ENCODE measurements around the gene SKIC2. TPM values are rescaled to one million over a fixed set of nuclear protein-coding genes. Genes with fewer than 3 reads are reported as not detected.
"Not testable (repeated sequence)": the region's sequence is repeated elsewhere in the genome, so short reads cannot be mapped to it uniquely, and the experiment has no call there.

SKIC2 gene
- total and polyA plus RNA-seq, 11 donors: 24.5 to 51.8 (median 35.1) TPM

DNA sequence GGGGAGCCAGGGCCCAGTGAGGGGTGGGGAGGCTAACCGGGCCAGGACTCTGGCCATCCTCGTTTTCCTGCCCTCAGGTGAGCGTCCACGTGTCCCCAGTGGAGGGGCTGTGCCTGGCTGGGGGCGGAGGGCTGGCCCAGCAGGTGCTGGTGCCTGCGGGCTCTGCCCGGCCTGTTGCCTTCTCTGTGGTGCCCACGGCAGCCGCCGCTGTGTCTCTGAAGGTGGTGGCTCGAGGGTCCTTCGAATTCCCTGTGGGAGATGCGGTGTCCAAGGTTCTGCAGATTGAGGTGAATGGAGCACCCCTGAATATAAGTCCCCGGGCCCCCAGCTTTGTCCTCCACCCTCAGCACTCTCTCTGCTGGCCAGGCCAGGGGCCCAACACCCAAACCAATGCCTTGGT lies 35.4 kb downstream of the SKIC2 start:
- H3K27ac ChIP-seq; H3K4me1 ChIP-seq; DNase-seq; intact Hi-C loops (cut with DNase I); H3K4me3 ChIP-seq; H3K36me3 ChIP-seq; ATAC-seq; H3K27me3 ChIP-seq; H3K9me3 ChIP-seq: not testable (repeated sequence)
- 94 to 97% methylated on average over 9 to 10 of the region's 14 CpGs; no CpG with 5 or more reads in 2 of the 4 donors for WGBS, 4 donors

DNA sequence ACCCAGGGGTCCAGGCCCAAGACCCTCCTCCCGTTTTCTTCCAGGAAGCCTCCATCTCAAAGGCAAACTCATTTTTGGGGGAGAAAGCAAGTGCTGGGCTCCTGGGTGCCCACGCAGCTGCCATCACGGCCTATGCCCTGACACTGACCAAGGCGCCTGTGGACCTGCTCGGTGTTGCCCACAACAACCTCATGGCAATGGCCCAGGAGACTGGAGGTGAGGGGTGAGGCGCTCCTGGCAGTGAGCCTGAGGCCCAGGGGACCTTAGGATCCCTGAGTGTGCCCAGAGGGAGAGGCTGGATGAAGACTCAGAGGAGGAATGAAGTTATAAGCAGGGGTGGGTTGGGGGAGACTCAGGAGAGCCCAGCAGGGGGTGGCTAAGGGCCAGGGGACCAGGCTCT lies 37.4 kb downstream of the SKIC2 start:
- H3K27ac ChIP-seq; H3K36me3 ChIP-seq; H3K4me1 ChIP-seq; ATAC-seq; intact Hi-C loops (cut with DNase I); H3K4me3 ChIP-seq; H3K9me3 ChIP-seq; H3K27me3 ChIP-seq: not testable (repeated sequence)
- peak in 1 of 5 donors; percentile 2 for DNase-seq
- 87 to 96% (median 94%) methylated on average over 5 to 6 of the region's 6 CpGs for WGBS, 4 donors

DNA sequence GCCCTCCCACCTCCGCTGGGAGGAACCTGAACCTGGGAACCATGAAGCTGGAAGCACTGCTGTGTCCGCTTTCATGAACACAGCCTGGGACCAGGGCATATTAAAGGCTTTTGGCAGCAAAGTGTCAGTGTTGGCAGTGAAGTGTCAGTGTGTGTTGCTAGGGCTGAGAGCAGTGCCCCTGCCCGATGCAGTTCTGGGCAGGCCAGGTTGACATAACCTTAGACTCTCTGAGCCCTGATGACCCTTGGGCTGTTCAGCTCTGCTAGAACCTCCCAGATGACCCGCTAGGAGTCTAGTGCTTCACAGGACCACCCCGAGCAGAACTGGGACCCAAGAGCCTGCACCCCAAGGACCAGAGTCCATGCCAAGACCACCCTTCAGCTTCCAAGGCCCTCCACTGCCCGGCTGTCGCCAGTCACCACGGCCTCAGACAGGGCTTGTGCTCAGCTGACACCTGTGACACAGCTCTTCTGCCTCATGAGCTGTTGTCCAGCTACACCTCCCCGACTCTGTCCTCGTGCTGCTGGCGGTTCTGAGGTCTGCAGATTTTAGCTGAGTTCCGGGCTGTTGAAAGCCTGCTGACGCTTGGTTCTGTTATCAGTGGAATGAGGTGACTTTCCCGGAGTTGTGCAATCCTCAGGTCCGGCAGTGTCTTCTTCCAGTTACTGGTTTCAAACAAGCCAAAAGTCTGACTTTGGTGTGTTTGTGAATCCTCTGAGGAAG lies 43.7 kb downstream of the SKIC2 start:
- H3K27me3 ChIP-seq; H3K36me3 ChIP-seq; H3K4me1 ChIP-seq; H3K4me3 ChIP-seq; DNase-seq; H3K27ac ChIP-seq; H3K9me3 ChIP-seq; intact Hi-C loops (cut with DNase I): not testable (repeated sequence)
- ATAC-seq: peak in 3 of 4 donors; percentile 52 to 60 (median 55)
- WGBS, 4 donors: no CpG with 5 or more reads among the region's 15 CpGs

DNA sequence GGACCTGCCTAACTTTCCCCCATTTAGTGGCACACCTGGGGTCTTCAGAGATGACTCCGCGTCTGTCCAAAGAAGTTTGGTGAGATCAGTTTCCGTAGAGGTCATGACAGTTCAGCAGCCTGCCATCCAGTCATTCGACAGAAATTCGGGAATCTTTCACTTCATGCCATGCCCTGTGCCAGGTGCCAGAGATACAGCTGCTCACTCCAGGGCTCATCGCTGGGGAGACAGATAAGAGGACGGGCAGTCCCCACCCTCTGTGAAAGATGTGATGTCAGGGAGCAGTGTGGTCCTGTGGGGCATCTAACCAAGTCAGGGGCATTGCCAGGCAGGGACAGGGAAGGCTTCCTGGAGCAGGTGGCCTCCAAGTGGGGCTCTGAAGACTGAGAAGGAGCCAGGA lies 44.3 kb downstream of the SKIC2 start:
- H3K27ac ChIP-seq; H3K36me3 ChIP-seq; H3K4me1 ChIP-seq; H3K9me3 ChIP-seq; H3K4me3 ChIP-seq; intact Hi-C loops (cut with DNase I); DNase-seq; H3K27me3 ChIP-seq: not testable (repeated sequence)
- ATAC-seq: peak in 2 of 4 donors; percentile 2 to 5
- no CpG with 5 or more reads among the region's 7 CpGs for WGBS, 4 donors

GRCh38 chr6:32004393-32004792 lies 45.4 kb downstream of the SKIC2 start:
- H3K9me3 ChIP-seq; ATAC-seq; H3K27me3 ChIP-seq; H3K4me3 ChIP-seq; H3K27ac ChIP-seq; H3K36me3 ChIP-seq; intact Hi-C loops (cut with DNase I); DNase-seq; H3K4me1 ChIP-seq: not testable (repeated sequence)
- WGBS, 4 donors: 73 to 92% (median 80%) methylated on average over 3 to 4 of the region's 4 CpGs

DNA sequence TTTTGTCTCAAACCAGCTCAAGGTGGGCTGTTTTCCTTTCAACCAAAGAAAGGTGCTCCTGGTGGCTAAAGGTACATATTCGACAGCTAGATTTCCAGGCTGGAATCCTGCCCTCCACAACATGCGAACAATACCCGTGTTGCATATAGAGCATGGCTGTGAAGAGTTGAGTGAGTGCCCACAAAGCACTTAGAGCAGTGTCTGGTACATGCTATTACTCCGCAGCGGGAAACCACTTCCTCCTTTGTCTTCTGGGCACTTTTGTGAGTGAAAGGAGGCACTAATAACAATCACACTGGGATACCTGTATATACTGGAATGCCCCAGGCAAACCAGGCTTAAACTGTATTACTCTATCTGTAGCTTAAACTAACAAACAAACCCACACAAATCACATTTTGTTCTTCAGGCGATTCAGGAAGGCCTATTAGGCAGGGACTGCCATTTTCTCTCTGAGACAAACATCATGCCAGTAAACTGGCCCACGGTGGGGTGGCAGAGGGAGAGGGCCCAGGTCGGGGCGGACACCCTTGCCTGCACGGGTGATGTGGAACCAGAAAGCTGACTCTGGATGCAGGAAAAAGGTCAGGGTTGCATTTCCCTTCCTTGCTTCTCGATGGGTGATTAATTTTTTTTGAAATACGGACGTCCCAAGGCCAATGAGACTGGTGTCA lies 46.0 kb downstream of the SKIC2 start:
- H3K4me1 ChIP-seq; H3K4me3 ChIP-seq; intact Hi-C loops (cut with DNase I); ATAC-seq; DNase-seq; H3K27ac ChIP-seq; H3K9me3 ChIP-seq; H3K36me3 ChIP-seq; H3K27me3 ChIP-seq: not testable (repeated sequence)
- WGBS, 4 donors: 73 to 77% (median 75%) methylated on average over 7 to 10 of the region's 13 CpGs

- DNase-seq (peak in 3 of 5 donors; percentile 24 to 54 (median 30)), ATAC-seq (peak in 1 of 4 donors; percentile 10)
- H3K9me3 ChIP-seq; H3K4me3 ChIP-seq; H3K4me1 ChIP-seq; H3K36me3 ChIP-seq; intact Hi-C loops (cut with DNase I); H3K27ac ChIP-seq; H3K27me3 ChIP-seq: not testable (repeated sequence)
- WGBS, 4 donors: 67 to 72% (median 70%) methylated on average over 4 to 9 of the region's 9 CpGs; no CpG with 5 or more reads in 1 of the 4 donors
Observed at GRCh38 chr6:32005538-32005880, 46.5 kb downstream of the SKIC2 start.

GRCh38 chr6:32005991-32006529 lies 47.1 kb downstream of the SKIC2 start:
- intact Hi-C loops (cut with DNase I); H3K36me3 ChIP-seq; H3K4me3 ChIP-seq; ATAC-seq; H3K9me3 ChIP-seq; H3K27me3 ChIP-seq; H3K4me1 ChIP-seq; H3K27ac ChIP-seq: not testable (repeated sequence)
- WGBS, 4 donors: 71 to 80% (median 77%) methylated on average over 8 of the region's 8 CpGs; no CpG with 5 or more reads in 1 of the 4 donors
- DNase-seq: peak in 1 of 5 donors; percentile 8

GRCh38 chr6:32007086-32007485 lies 48.1 kb downstream of the SKIC2 start:
- H3K36me3 ChIP-seq; H3K27me3 ChIP-seq; H3K4me1 ChIP-seq; H3K27ac ChIP-seq; H3K4me3 ChIP-seq; H3K9me3 ChIP-seq; ATAC-seq; intact Hi-C loops (cut with DNase I): not testable (repeated sequence)
- DNase-seq: peak in 1 of 5 donors; percentile 18
- WGBS, 4 donors: 68 to 80% (median 79%) methylated on average over 9 to 12 of the region's 12 CpGs; no CpG with 5 or more reads in 1 of the 4 donors

DNA sequence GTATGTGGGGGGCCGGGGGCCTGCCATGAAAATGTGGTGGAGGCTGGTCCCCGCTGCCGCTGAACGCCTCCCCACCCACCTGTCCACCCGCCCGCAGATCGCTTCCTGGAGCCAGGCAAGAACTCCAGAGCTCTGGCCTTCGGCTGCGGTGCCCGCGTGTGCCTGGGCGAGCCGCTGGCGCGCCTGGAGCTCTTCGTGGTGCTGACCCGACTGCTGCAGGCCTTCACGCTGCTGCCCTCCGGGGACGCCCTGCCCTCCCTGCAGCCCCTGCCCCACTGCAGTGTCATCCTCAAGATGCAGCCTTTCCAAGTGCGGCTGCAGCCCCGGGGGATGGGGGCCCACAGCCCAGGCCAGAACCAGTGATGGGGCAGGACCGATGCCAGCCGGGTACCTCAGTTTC lies 49.1 kb downstream of the SKIC2 start:
- intact Hi-C loops (cut with DNase I); H3K27ac ChIP-seq; H3K4me1 ChIP-seq; H3K36me3 ChIP-seq; DNase-seq; H3K27me3 ChIP-seq; H3K9me3 ChIP-seq; H3K4me3 ChIP-seq; ATAC-seq: not testable (repeated sequence)
- no CpG with 5 or more reads among the region's 24 CpGs for WGBS, 4 donors

DNA sequence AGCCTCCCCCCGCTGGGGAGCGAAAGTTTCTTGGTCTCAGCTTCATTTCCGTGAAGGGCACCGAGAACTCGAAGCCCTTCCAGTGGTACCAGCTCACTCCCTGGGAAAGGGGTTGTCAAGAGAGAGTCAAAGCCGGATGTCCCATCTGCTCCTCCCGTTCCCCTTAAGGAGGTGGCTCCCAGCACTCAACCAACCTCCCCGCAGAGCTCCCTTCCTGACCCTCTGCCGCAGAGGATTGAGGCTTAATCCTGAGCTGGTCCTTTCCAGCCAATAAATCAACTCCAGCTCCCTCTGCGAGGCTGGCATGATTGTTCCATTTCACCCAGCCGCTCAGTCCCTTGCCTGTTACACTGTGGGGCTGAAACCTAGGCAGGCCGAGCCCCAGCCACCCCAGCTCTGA lies 49.6 kb downstream of the SKIC2 start:
- not testable (repeated sequence) for H3K9me3 ChIP-seq, ATAC-seq, H3K4me3 ChIP-seq

More for the DNA sequence above, 49.6 kb downstream of the SKIC2 start:
- H3K27me3 ChIP-seq; H3K36me3 ChIP-seq; DNase-seq; intact Hi-C loops (cut with DNase I); H3K4me1 ChIP-seq; H3K27ac ChIP-seq: not testable (repeated sequence)
- WGBS, 4 donors: 48 to 75% (median 68%) methylated on average over 7 to 8 of the region's 12 CpGs; no CpG with 5 or more reads in 1 of the 4 donors
